Measurements from ENCODE around the gene MIER2.

GRCh38 chr19:281992-282391 lies 62.6 kb downstream of the MIER2 start:
- TF ChIP-seq EZH2phosphoT487 (IDR thresholded peaks at IDR 0.05; ENCODE audit: borderline replicate concordance, low read length) (no peak), CTCF (IDR thresholded peaks at IDR 0.05; ENCODE audit: low read depth, low read length, poor library complexity, severe bottlenecking) (no peak)
